ENCODE measurements around the gene PEX19. TPM values are rescaled to one million over a fixed set of nuclear protein-coding genes. Genes with fewer than 3 reads are reported as not detected.

The PEX19 gene
- total RNA-seq, 2 experiments from 2014 or later, result 34.7 to 47.3 TPM

- CTCF ChIA-PET (ENCODE audit: unreplicated experiment), result no interaction called here
- peak; percentile 75 for DNase-seq (ENCODE audit: low spot score)
- Histone ChIP-seq H3K27ac (ENCODE audit: low read depth, low read length, poor library complexity, severe bottlenecking) (peak overlapping the region; percentile 17), H4K20me1 (ENCODE audit: insufficient read depth, low read length) (no peaks in the 10 kb centered on the region), H3K4me3 (ENCODE audit: low read depth, low read length, poor library complexity, severe bottlenecking) (no peak overlapping the region), H3K36me3 (ENCODE audit: insufficient read depth, low read length) (peaks cover 94% of the 10 kb centered on the region), H3K79me2 (ENCODE audit: insufficient read depth, low read depth, low read length) (no peaks in the 10 kb centered on the region), H3K4me1 (ENCODE audit: insufficient read depth, low read length, poor library complexity, severe bottlenecking) (peaks cover 17% of the 10 kb centered on the region), H3K9me3 (ENCODE audit: low read length) (no peaks in the 10 kb centered on the region), H3K4me2 (ENCODE audit: low read length) (peak overlapping the region; percentile 54), H3K9me2 (ENCODE audit: insufficient read depth, low read length) (no peaks in the 10 kb centered on the region), H2AFZ (ENCODE audit: low read length) (no peak overlapping the region)
- POLR2A ChIA-PET, result interaction anchor here (0.6 to 1.3 kb wide), 3 partner anchors 9 to 73 kb away, joined by 3 to 4 read pairs (median 4); no protein-coding TSS in a partner anchor
- intact Hi-C loops (cut with micrococcal nuclease; ENCODE audit: unreplicated experiment), result no loop called here
- no TSS peak for BruUV-seq (replicated peaks)
- TF ChIP-seq, protein P1, sequence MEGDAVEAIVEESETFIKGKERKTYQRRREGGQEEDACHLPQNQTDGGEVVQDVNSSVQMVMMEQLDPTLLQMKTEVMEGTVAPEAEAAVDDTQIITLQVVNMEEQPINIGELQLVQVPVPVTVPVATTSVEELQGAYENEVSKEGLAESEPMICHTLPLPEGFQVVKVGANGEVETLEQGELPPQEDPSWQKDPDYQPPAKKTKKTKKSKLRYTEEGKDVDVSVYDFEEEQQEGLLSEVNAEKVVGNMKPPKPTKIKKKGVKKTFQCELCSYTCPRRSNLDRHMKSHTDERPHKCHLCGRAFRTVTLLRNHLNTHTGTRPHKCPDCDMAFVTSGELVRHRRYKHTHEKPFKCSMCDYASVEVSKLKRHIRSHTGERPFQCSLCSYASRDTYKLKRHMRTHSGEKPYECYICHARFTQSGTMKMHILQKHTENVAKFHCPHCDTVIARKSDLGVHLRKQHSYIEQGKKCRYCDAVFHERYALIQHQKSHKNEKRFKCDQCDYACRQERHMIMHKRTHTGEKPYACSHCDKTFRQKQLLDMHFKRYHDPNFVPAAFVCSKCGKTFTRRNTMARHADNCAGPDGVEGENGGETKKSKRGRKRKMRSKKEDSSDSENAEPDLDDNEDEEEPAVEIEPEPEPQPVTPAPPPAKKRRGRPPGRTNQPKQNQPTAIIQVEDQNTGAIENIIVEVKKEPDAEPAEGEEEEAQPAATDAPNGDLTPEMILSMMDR (conservative IDR thresholded peaks at IDR 0.05; ENCODE audit: low read length), result no peak
- TF ChIP-seq EZH2phosphoT487 (IDR thresholded peaks at IDR 0.05; ENCODE audit: borderline replicate concordance, low read depth, low read length), result no peak
Observed at GRCh38 chr1:160307118-160307791, 22.3 kb upstream of the PEX19 start.

DNA sequence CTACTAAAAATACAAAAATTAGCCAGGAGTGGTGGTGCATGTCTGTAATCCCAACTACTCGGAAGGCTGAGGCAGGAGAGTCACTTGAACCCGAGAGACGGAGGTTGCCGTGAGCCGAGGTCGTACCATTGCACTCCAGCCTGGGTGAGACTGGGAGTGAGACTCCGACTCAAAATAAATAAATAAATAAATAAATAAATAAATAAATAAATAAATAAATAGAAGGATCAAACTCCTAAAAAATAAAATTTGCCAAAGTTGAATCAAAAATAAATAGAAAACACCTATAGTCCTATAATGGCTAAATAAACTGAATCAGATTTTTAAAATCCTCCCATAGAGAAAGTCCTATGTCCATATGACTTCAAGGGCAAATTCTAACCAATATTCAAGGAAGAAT lies 15.2 kb upstream of the PEX19 start:
- TF ChIP-seq, protein P1 (conservative IDR thresholded peaks at IDR 0.05; ENCODE audit: low read length), result no peak
- TF ChIP-seq EZH2phosphoT487 (IDR thresholded peaks at IDR 0.05; ENCODE audit: borderline replicate concordance, low read depth, low read length), result no peak
- Histone ChIP-seq H3K27ac (ENCODE audit: low read depth, low read length, poor library complexity, severe bottlenecking) (no peak overlapping the region), H3K4me3 (ENCODE audit: low read depth, low read length, poor library complexity, severe bottlenecking) (no peak overlapping the region), H2AFZ (ENCODE audit: low read length) (no peak overlapping the region), H3K9me3 (ENCODE audit: low read length) (no peaks in the 10 kb centered on the region), H3K4me2 (ENCODE audit: low read length) (no peak overlapping the region), H3K4me1 (ENCODE audit: insufficient read depth, low read length, poor library complexity, severe bottlenecking) (no peaks in the 10 kb centered on the region), H3K79me2 (ENCODE audit: insufficient read depth, low read depth, low read length) (0 out of 2 replicates have a peak, but pooled peaks cover 3% of the 10 kb centered on the region), H3K36me3 (ENCODE audit: insufficient read depth, low read length) (peaks cover 91% of the 10 kb centered on the region), H3K9me2 (ENCODE audit: insufficient read depth, low read length) (no peaks in the 10 kb centered on the region), H4K20me1 (ENCODE audit: insufficient read depth, low read length) (no peaks in the 10 kb centered on the region)
- BruUV-seq (replicated peaks), result no TSS peak
- POLR2A ChIA-PET, result no interaction called here
- intact Hi-C loops (cut with micrococcal nuclease; ENCODE audit: unreplicated experiment), result no loop called here
- CTCF ChIA-PET (ENCODE audit: unreplicated experiment), result no interaction called here
- DNase-seq (ENCODE audit: low spot score), result no peak

- POLR2A ChIA-PET, result interaction anchor here (0.6 to 1.1 kb wide), 2 partner anchors 11 to 75 kb away, joined by 3 read pairs; partner anchors contain the start of gene PEX19
- DNase-seq (ENCODE audit: low spot score), result no peak
- no peaks in the 10 kb centered on the region for H3K4me1 ChIP-seq (ENCODE audit: insufficient read depth, low read length, poor library complexity, severe bottlenecking)
- no peak overlapping the region for H3K27ac ChIP-seq (ENCODE audit: low read depth, low read length, poor library complexity, severe bottlenecking)
- CTCF ChIA-PET (ENCODE audit: unreplicated experiment), result interaction anchor here (0.6 kb wide), 1 partner anchor 31 kb away, joined by 7 read pairs; no protein-coding TSS in a partner anchor
- H4K20me1 ChIP-seq (ENCODE audit: insufficient read depth, low read length), result no peaks in the 10 kb centered on the region
- H3K9me3 ChIP-seq (ENCODE audit: low read length), result no peaks in the 10 kb centered on the region
- H3K4me3 ChIP-seq (ENCODE audit: low read depth, low read length, poor library complexity, severe bottlenecking), result no peak overlapping the region
- peaks cover 99% of the 10 kb centered on the region for H3K36me3 ChIP-seq (ENCODE audit: insufficient read depth, low read length)
- H3K9me2 ChIP-seq (ENCODE audit: insufficient read depth, low read length), result no peaks in the 10 kb centered on the region
- no peak overlapping the region for H3K4me2 ChIP-seq (ENCODE audit: low read length)
- no peak overlapping the region for H2AFZ ChIP-seq (ENCODE audit: low read length)
- TF ChIP-seq, protein P1 (conservative IDR thresholded peaks at IDR 0.05; ENCODE audit: low read length), result no peak
- TF ChIP-seq EZH2phosphoT487 (IDR thresholded peaks at IDR 0.05; ENCODE audit: borderline replicate concordance, low read depth, low read length), result no peak
- intact Hi-C loops (cut with micrococcal nuclease; ENCODE audit: unreplicated experiment), result no loop called here
- no TSS peak for BruUV-seq (replicated peaks)
- H3K79me2 ChIP-seq (ENCODE audit: insufficient read depth, low read depth, low read length), result no peaks in the 10 kb centered on the region
Observed at GRCh38 chr1:160296036-160296435, 11.1 kb upstream of the PEX19 start.

All from OCI-LY7 (cell line).